ENCODE data around the gene DNAJC30. TPM values are rescaled to one million over a fixed set of nuclear protein-coding genes. Genes with fewer than 3 reads are reported as not detected.

The DNAJC30 gene
- total RNA-seq, 1 experiment from 2014 or later = 15.9 TPM

- H3K27ac Mint-ChIP-seq (ENCODE audit: unreplicated experiment) = peak overlapping the region; percentile 75
- CTCF ChIA-PET = interaction anchor here (0.5 to 1.6 kb wide), 6 partner anchors 9 to 136 kb away, joined by 3 to 7 read pairs (median 4); partner anchors contain the start of gene ABHD11
- BruUV-seq (replicated peaks) = no TSS peak
These were observed 36.5 kb upstream of the DNAJC30 start for GRCh38 chr7:73719806-73720169.

GRCh38 chr7:73718905-73719805, 35.9 kb upstream of the DNAJC30 start, which contains the start of gene STX1A:
Gene STX1A (minus strand): TSS chr7:73719669. CDS start chr7:73719631, 38 bp downstream.
- no peaks in the 10 kb centered on the region; the same call in 1 of the 2 replicates for H3K36me3 ChIP-seq (ENCODE audit: control insufficient read depth, insufficient read depth, low read length)
- POLR2A ChIA-PET = interaction anchor here (0.5 to 1.3 kb wide), 5 partner anchors 8 to 124 kb away, joined by 3 to 6 read pairs (median 4); partner anchors contain the start of gene ABHD11
- CTCF ChIA-PET = interaction anchor here (0.5 to 1.6 kb wide), 6 partner anchors 10 to 137 kb away, joined by 3 to 7 read pairs (median 4); partner anchors contain the start of gene ABHD11
- Mint-ChIP-seq H3K27me3 (ENCODE audit: insufficient read depth, unreplicated experiment) (no peaks in the 10 kb centered on the region), H3K27ac (ENCODE audit: unreplicated experiment) (peak within 1 kb of the TSS; percentile 75), H3K4me1 (ENCODE audit: low read depth, unreplicated experiment) (peaks cover 16% of the 10 kb centered on the region), H3K9me3 (ENCODE audit: unreplicated experiment) (no peaks in the 10 kb centered on the region), H3K36me3 (ENCODE audit: insufficient read depth, unreplicated experiment) (peaks cover 23% of the 10 kb centered on the region), H3K4me3 (ENCODE audit: unreplicated experiment) (peak within 1 kb of the TSS; percentile 73)
- H3K4me3 ChIP-seq (ENCODE audit: low read depth, low read length) = peak within 1 kb of the TSS; percentile 89
- no peaks in the 10 kb centered on the region for H3K27me3 ChIP-seq (replicated peaks; ENCODE audit: control insufficient read depth, insufficient read depth, low read length)
- intact Hi-C loops (cut with micrococcal nuclease; ENCODE audit: unreplicated experiment) = loop anchor here (5.0 kb wide), 1 partner anchor 97 kb away; the partner anchor contains the start of gene MLXIPL
- peaks cover 38% of the 10 kb centered on the region for H3K4me1 ChIP-seq
- TSS peak; percentile 44 for BruUV-seq (replicated peaks)
- peak; percentile 79 to 86 for DNase-seq
- TF ChIP-seq CTCF (IDR thresholded peaks at IDR 0.05; ENCODE audit: insufficient read depth in 1 of 2, low read depth in 1 of 2, low read length in 1 of 2, severe bottlenecking in 1 of 2, unreplicated experiment in 1 of 2) = no peak
- H3K9me3 ChIP-seq = no peaks in the 10 kb centered on the region

More at GRCh38 chr7:73719806-73720169, 36.5 kb upstream of the DNAJC30 start:
- no peaks in the 10 kb centered on the region for H3K27me3 ChIP-seq (replicated peaks; ENCODE audit: control insufficient read depth, insufficient read depth, low read length)
- H3K4me1 ChIP-seq = peaks cover 37% of the 10 kb centered on the region
- Mint-ChIP-seq H3K9me3 (ENCODE audit: unreplicated experiment) (no peaks in the 10 kb centered on the region), H3K27me3 (ENCODE audit: insufficient read depth, unreplicated experiment) (no peaks in the 10 kb centered on the region), H3K36me3 (ENCODE audit: insufficient read depth, unreplicated experiment) (peaks cover 23% of the 10 kb centered on the region), H3K4me3 (ENCODE audit: unreplicated experiment) (peak overlapping the region; percentile 73), H3K4me1 (ENCODE audit: low read depth, unreplicated experiment) (peaks cover 16% of the 10 kb centered on the region)
- no peaks in the 10 kb centered on the region; the same call in 1 of the 2 replicates for H3K36me3 ChIP-seq (ENCODE audit: control insufficient read depth, insufficient read depth, low read length)
- DNase-seq = no peak
- POLR2A ChIA-PET = interaction anchor here (0.6 to 1.3 kb wide), 4 partner anchors 14 to 166 kb away, joined by 4 to 6 read pairs (median 4); partner anchors contain the start of genes ABHD11 and MLXIPL
- H3K4me3 ChIP-seq (ENCODE audit: low read depth, low read length) = peak overlapping the region; percentile 89
- no peaks in the 10 kb centered on the region for H3K9me3 ChIP-seq
- intact Hi-C loops (cut with micrococcal nuclease; ENCODE audit: unreplicated experiment) = loop anchor here (5.0 kb wide), 1 partner anchor 97 kb away; the partner anchor contains the start of gene MLXIPL
- TF ChIP-seq CTCF (IDR thresholded peaks at IDR 0.05; ENCODE audit: insufficient read depth in 1 of 2, low read depth in 1 of 2, low read length in 1 of 2, severe bottlenecking in 1 of 2, unreplicated experiment in 1 of 2) = no peak

- no peaks in the 10 kb centered on the region for H3K9me3 Mint-ChIP-seq (ENCODE audit: unreplicated experiment)
- no peak for TF ChIP-seq CTCF (IDR thresholded peaks at IDR 0.05; ENCODE audit: insufficient read depth in 1 of 2, low read depth in 1 of 2, low read length in 1 of 2, severe bottlenecking in 1 of 2, unreplicated experiment in 1 of 2)
- H3K4me3 Mint-ChIP-seq (ENCODE audit: unreplicated experiment) = peak overlapping the region; percentile 67
- POLR2A ChIA-PET = no interaction called here
- H3K27me3 Mint-ChIP-seq (ENCODE audit: insufficient read depth, unreplicated experiment) = no peaks in the 10 kb centered on the region
- peak overlapping the region; percentile 19 for H3K27ac Mint-ChIP-seq (ENCODE audit: unreplicated experiment)
- H3K9me3 ChIP-seq = no peaks in the 10 kb centered on the region
- intact Hi-C loops (cut with micrococcal nuclease; ENCODE audit: unreplicated experiment) = loop anchor here (5.0 kb wide), 1 partner anchor 96 kb away; the partner anchor contains the start of gene MLXIPL
- H3K4me3 ChIP-seq (ENCODE audit: low read depth, low read length) = peak overlapping the region; percentile 89
- H3K4me1 ChIP-seq = peaks cover 38% of the 10 kb centered on the region
- peaks cover 16% of the 10 kb centered on the region for H3K4me1 Mint-ChIP-seq (ENCODE audit: low read depth, unreplicated experiment)
- no peak for DNase-seq
- no peaks in the 10 kb centered on the region for H3K27me3 ChIP-seq (replicated peaks; ENCODE audit: control insufficient read depth, insufficient read depth, low read length)
- BruUV-seq (replicated peaks) = no TSS peak
- peaks cover 23% of the 10 kb centered on the region for H3K36me3 Mint-ChIP-seq (ENCODE audit: insufficient read depth, unreplicated experiment)
- no peaks in the 10 kb centered on the region; the same call in none of the 2 replicates for H3K36me3 ChIP-seq (ENCODE audit: control insufficient read depth, insufficient read depth, low read length)
- CTCF ChIA-PET = no interaction called here
These were observed 35.2 kb upstream of the DNAJC30 start for GRCh38 chr7:73718438-73718881.
